HUDEP-2 (cell line): ENCODE data around the gene SLC39A3.

Experiments
- DNase-seq, 76 experiments: peaks; one replicate each; lab custom pipeline; 2025; ENCODE audit not compliant: unreplicated experiment in 76 of 76; lab: John Stamatoyannopoulos, UW

SLC39A3 gene

DNA sequence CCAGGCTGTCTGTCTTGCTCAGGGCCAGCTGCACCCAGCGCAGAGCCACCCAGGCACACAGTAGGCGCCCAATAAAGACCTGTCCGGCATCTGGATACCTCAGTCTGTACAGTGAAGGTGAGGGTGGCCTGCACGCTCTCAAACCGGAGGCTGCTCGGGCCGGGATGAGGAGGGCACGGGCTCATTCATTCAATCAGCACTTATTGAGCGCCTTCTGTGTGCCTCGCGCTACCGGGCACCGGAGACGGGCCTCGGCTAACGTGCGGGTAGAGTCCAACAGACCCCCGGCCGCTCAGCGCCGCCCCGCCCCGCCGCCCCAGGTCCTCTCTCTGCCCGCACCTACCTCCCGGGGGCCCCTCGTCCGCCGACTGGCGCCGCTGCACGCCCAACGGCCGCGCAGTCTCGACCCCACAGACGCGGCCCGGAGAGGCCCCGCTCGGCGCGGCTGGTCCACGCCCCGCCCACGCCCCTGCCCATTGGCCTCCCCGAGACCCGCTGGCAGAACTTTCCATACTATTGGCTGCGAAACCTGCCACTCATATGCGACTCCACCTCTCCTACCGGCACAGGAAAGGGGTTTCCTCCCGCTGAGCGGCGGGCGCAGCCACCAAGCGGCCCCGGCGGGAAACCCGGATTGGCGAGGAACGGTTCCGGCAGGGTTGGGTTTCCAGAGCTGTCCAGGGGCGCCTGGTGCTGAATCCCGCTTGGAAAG lies at the start of gene SLC39A3:
Gene SLC39A3, minus strand, starts transcription at position 416 of the 712 bp plus-strand sequence. CDS start 2,760 bp downstream, outside the sequence.
- DNase-seq = peak in 75 of 76 experiments; percentile 81 to 100 (median 99)

- no peak for DNase-seq
Measured at GRCh38 chr19:2788237-2788636, 48.4 kb upstream of the SLC39A3 start.

GRCh38 chr19:2787115-2787514 lies 47.3 kb upstream of the SLC39A3 start:
- no peak for DNase-seq

- DNase-seq = peak; percentile 70 to 100 (median 99)
Measured at GRCh38 chr19:2785244-2785997, 45.6 kb upstream of the SLC39A3 start, which contains the start of gene THOP1. THOP1 (plus strand) TSS chr19:2785503; CDS start chr19:2785663, 160 bp downstream.

DNA sequence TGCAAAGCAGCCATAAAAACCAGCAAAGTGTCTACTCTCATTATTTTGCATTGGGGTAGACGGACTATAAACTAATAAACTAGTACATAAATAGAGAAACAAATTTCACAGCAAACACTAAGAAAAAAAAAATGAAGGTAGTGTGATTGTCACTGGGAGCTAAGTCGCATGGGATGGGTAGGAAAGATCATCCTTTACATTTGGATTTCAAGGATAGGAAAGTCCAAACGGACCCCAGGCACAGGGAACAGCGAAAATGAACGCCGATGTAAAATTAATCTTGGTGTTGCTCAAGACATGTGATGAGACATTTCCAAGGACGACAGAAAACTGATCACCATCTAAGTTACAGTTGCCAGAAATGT lies 43.9 kb upstream of the SLC39A3 start:
- DNase-seq = no peak

DNA sequence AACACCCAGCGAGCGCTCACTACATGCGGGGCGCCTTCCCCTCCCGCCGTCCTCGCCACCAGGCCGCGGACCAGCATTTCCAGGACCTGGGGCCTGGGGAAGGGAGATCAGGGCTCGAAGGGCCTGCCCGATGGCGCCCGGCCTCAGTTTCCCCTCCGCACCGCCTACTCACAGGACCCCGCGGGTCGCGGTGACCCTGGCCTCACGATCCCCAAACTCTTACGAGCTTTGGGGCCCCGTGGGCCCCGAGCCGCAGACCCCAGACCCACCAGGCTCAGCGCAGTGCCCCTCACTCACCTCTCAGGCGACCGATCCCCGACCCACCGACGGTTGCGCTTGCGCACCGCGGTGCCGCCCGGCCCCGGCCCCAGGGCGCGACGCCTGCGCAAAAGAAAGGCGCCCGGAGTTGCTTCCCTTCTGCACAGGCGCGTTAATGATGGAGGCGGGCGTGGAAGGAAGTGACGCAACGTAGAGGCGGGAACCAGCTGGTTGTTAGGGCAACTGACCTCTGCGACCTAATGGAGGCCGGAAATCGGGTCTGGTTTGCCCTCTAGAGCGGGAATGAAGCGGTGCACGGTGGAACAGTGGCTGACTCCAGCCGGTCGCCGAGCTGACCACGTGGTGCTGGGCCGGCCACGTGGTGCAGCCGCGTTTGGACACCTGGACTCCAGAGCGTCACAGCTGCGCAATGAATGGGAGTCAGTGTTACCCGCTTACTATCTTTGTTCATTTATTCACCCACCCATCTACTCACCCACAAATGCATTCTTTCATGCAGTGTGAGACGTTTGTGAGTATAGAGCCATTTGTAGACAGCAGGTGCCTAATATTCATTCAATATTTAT lies 43.3 kb upstream of the SLC39A3 start, which contains the start of gene SGTA:
Gene SGTA, minus strand, starts transcription at position 338 of the 845 bp plus-strand sequence. CDS start 14,205 bp downstream, outside the sequence.
- DNase-seq = peak in 75 of 76 experiments; percentile 84 to 100 (median 99)

GRCh38 chr19:2782329-2782935 lies 42.6 kb upstream of the SLC39A3 start:
- DNase-seq = peak in 6 of 76 experiments; percentile 0 to 34 (median 22)

GRCh38 chr19:2780284-2780683 lies 40.5 kb upstream of the SLC39A3 start:
- no peak for DNase-seq

DNA sequence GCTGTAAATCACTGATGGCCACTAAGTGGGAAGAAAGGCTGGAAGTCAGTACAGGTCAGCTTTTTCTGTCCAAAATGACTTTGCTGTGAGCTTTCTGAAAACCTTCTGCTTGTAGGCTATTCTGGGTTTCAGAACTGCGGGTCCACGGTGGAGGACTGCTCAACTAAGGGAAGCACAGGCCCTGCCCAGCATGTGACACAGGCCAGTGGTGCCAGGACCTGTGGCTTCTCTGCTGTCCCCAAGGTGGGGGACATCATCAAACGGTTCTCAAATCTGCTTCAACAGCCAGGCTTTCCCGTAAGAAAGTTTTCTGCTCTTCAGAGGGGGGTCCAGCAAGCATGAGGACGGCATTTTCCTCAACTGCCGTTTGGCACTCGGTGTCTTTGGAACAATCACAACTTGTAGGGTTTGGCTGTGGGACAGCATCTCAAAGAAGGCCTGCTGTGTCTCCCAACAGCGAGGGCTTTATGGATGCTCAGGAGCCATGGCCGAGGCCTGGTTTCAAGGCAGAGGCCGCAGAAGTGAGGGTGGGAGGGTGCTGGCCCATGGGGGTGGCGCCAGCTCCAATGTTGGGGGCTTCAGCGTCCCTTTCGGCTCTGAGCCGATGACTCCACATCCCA lies 39.4 kb upstream of the SLC39A3 start:
- DNase-seq = no peak

DNA sequence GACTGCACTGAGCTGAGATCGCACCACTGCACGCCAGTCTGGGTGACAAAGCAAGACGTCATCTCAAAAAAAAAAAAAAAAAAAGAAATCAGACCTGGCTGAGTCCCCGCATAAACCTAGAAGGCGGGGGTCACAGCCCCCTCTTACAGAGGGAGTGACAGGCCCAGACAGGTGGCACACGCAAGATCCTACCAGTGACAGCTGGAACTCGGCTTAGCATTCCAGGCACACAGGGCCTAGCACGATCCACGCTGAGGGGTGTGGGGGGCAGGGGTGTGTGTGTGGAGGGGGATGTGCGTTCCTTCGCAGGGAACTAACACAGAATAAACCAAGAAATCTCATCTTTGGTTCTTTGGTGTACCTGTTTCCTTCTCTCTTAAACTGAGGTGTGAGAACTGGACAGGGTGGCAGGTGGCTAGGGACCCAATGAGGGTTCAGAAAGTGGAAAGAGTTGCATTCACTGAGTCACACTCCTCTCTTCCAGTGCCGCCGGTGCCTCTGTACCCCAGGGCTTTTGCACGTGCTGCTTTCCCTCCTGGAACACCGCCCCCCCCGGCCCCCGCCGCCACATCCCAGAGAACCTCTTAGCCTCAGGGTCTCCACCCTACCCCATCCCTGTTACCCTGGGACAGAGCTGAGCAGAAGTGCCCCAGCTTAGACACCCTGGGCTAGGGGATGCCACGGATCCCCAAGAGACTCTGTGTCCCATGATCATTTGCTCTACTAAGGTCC lies 38.3 kb upstream of the SLC39A3 start:
- no peak for DNase-seq

GRCh38 chr19:2775556-2776430 lies 36.0 kb upstream of the SLC39A3 start:
- DNase-seq = peak in 5 of 76 experiments; percentile 7 to 28 (median 17)

GRCh38 chr19:2774953-2775555 lies 35.2 kb upstream of the SLC39A3 start:
- no peak for DNase-seq

DNA sequence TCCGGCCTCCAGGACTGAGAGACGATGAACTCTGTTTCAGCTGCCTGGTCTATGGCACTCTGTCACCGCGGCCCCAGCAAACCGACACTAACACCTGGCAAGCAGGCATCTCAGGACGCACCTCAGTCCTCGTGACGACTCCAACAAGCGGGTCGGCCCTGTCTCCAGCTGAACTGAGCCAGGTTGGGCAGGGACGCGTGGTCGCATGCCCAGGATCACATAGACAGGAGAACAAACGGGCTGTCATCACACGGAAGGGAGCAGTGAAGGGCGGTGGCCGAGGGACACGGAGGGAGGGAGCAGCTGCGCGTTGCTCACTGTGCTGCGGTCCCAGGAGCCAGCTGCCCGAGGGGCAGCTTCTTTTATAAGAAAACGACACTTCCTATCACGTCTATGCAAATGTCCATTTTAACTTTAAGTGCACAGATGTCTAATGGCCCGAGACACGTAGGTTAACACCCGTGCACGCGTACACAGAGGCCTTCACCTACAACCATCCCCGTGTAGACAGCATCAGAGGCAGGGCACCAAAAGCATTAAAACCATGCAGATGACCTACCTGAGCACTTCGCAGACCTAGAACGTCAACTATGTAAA lies 34.4 kb upstream of the SLC39A3 start:
- DNase-seq = no peak

GRCh38 chr19:2771786-2772674 lies 32.2 kb upstream of the SLC39A3 start:
- DNase-seq = no peak

DNA sequence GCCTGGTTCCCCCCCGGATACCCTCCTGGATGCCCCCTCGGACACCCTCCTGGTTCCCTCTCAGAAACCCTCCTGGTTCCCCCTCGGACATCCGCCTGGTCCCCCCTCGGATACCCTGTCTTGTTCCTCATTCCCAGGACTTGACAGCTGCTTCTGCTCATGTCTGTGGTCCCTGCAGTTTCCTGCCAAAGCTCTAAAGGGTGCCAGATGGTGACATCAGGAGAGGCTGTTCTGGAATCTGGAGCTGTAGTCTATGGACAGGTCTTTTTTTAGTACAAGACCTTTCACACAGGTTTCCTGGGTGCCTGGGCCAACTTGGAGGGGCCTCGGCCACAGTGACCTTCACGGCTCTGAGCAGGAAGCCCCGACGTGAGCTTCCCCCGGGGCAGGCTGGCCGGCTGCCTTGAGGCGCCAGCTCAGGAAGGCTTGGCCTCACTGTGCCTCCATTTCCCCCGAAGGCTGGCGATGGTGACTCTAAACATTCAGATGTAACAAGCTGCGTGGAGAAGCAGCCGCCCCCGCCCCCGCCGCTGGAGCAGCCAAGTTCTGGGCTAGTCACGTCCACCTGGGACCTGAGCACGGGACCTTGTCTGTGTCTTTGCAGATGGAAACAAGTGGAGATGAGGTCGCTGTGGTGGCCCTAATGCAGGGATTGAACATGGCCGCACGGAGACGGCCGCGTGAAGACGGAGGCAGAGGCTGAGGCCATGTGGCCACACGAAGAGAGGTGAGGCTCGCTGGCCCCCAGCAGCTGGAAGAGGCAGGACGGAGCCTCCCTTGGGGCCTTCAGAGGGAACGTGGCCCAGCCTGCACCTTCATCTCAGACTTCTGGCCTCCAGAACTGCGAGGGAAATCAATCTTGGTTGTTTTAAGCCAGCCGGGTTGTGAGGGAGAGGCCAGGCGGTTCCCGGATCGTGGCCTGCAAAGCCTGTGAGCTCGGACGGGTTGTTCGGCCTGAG lies 30.5 kb upstream of the SLC39A3 start:
- DNase-seq = no peak
